ENCODE data around the gene JAK1.
"Not testable (repeated sequence)": the region's sequence is repeated elsewhere in the genome, so short reads cannot be mapped to it uniquely, and the experiment has no call there.

Gene JAK1

GRCh38 chr1:64928325-64928724 is 38.0 kb downstream of the JAK1 start:
- Histone ChIP-seq H3K4me1 (ENCODE audit: control insufficient read depth, insufficient read depth, low read length) (peaks cover 10% of the 10 kb centered on the region), H3K9ac (ENCODE audit: low read depth, low read length) (no peak overlapping the region), H3K27me3 (ENCODE audit: control insufficient read depth, insufficient read depth, low read length) (no peaks in the 10 kb centered on the region), H3K4me3 (ENCODE audit: low read depth, low read length) (no peak overlapping the region), H3K36me3 (ENCODE audit: control insufficient read depth, insufficient read depth, low read length) (no peaks in the 10 kb centered on the region), H3K9me3 (ENCODE audit: control insufficient read depth, insufficient read depth, low read length) (no peaks in the 10 kb centered on the region)

DNA sequence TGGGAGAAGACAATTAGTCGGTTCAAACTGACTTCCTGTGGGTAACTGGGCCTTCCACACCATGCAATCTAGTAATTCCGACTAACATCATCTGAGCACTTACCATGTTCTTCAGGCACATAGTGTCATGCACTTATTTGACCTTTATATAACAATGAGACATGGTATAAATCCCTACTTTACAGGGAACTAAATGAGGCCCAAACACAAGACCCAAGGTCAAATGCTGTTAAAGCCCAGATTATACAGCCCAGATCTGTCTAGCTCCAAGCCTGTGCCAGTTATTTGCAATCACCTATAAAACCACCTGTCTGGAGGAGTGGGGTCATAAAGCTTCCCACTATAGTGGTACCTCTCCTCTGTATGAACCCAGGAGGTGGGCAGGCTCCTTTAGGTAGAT is 40.8 kb downstream of the JAK1 start:
- Histone ChIP-seq H3K9ac (ENCODE audit: low read depth, low read length) (no peak overlapping the region), H3K4me3 (ENCODE audit: low read depth, low read length) (no peak overlapping the region), H3K9me3 (ENCODE audit: control insufficient read depth, insufficient read depth, low read length) (no peaks in the 10 kb centered on the region), H3K27me3 (ENCODE audit: control insufficient read depth, insufficient read depth, low read length) (no peaks in the 10 kb centered on the region), H3K36me3 (ENCODE audit: control insufficient read depth, insufficient read depth, low read length) (no peaks in the 10 kb centered on the region), H3K4me1 (ENCODE audit: control insufficient read depth, insufficient read depth, low read length) (peaks cover 7% of the 10 kb centered on the region)

DNA sequence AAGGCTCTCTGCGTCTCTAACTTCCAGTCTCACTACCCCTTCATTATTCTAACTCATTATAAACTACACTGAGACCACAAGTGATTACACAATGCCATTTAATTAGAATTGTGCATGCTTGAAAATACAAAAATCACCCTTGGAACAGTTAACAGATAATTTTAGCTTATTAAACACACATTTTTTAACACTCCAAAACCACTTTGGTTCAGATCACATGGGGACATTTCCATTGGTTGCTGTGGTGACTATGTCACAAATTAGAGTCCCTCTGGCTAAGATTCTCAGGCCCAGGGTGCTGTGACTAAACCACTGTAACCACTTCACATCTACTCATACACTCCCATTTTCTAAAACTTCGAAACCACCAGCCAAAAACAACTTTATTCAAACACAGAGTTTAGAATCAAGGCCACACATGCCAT is 43.0 kb downstream of the JAK1 start:
- no peaks in the 10 kb centered on the region for H3K9me3 ChIP-seq (ENCODE audit: control insufficient read depth, insufficient read depth, low read length)
- H3K9ac ChIP-seq (ENCODE audit: low read depth, low read length), result no peak overlapping the region
- H3K4me1 ChIP-seq (ENCODE audit: control insufficient read depth, insufficient read depth, low read length), result peaks cover 7% of the 10 kb centered on the region
- H3K4me3 ChIP-seq (ENCODE audit: low read depth, low read length), result no peak overlapping the region
- no peaks in the 10 kb centered on the region for H3K36me3 ChIP-seq (ENCODE audit: control insufficient read depth, insufficient read depth, low read length)
- no peaks in the 10 kb centered on the region for H3K27me3 ChIP-seq (ENCODE audit: control insufficient read depth, insufficient read depth, low read length)

DNA sequence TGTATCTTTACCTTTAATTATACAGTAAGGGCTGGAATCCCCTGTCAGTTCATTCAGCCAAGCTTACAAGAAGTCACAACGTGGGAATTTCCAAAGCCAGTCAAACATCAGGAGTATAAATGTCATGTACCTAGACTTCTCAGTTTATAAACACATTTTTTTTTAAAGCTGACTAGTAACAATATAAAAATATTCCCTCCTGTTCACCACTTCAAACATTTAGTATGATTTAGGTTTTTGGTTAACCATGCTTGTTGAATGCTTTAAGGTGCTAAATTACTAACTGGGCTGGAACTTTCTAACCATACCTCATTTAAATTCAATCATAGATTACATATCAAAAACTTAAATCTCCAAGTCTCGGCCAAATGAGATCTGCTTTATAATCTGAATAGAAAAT is 44.0 kb downstream of the JAK1 start:
- Histone ChIP-seq H3K27me3 (ENCODE audit: control insufficient read depth, insufficient read depth, low read length) (no peaks in the 10 kb centered on the region), H3K36me3 (ENCODE audit: control insufficient read depth, insufficient read depth, low read length) (no peaks in the 10 kb centered on the region), H3K4me3 (ENCODE audit: low read depth, low read length) (no peak overlapping the region), H3K9ac (ENCODE audit: low read depth, low read length) (no peak overlapping the region), H3K9me3 (ENCODE audit: control insufficient read depth, insufficient read depth, low read length) (no peaks in the 10 kb centered on the region), H3K4me1 (ENCODE audit: control insufficient read depth, insufficient read depth, low read length) (peaks cover 7% of the 10 kb centered on the region)

- H3K4me3 ChIP-seq (ENCODE audit: low read depth, low read length), result no peak overlapping the region
- no peak overlapping the region for H3K9ac ChIP-seq (ENCODE audit: low read depth, low read length)
- no peaks in the 10 kb centered on the region for H3K36me3 ChIP-seq (ENCODE audit: control insufficient read depth, insufficient read depth, low read length)
- peaks cover 2% of the 10 kb centered on the region for H3K4me1 ChIP-seq (ENCODE audit: control insufficient read depth, insufficient read depth, low read length)
- H3K9me3 ChIP-seq (ENCODE audit: control insufficient read depth, insufficient read depth, low read length), result no peaks in the 10 kb centered on the region
- no peaks in the 10 kb centered on the region for H3K27me3 ChIP-seq (ENCODE audit: control insufficient read depth, insufficient read depth, low read length)
Measured at GRCh38 chr1:64921771-64922170, 44.6 kb downstream of the JAK1 start.

DNA sequence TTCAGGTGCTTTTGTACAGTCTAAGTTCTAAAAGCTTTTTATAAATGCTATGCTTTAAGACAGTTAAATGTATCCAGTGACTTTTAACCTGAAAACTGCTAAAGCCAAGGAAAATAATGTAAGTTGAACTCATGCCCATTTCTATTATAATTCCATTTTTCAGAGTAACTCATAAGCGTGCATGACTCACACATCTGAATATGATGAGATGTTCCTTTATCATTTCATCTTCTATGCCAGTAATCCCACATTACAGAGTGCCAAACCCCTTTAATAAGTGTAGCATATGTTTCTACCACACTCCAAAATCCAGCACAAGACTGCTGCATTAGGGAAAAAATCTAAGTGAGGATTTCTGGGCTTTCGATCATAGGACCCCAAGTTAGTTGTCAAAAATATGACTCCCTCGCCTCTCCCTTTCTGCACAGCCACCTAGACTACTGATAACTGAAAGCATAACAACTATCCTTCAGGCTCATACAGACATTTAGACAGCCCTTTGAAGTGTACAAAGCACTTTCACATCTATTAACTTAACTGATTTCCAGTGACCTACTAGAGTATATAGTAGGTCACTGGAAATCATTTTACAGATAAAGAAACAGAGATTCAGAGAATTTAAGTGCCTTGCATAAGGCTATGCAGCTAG is 45.3 kb downstream of the JAK1 start:
- Histone ChIP-seq H3K4me3 (ENCODE audit: low read depth, low read length) (no peak overlapping the region), H3K9me3 (ENCODE audit: control insufficient read depth, insufficient read depth, low read length) (no peaks in the 10 kb centered on the region), H3K36me3 (ENCODE audit: control insufficient read depth, insufficient read depth, low read length) (no peaks in the 10 kb centered on the region), H3K27me3 (ENCODE audit: control insufficient read depth, insufficient read depth, low read length) (no peaks in the 10 kb centered on the region), H3K9ac (ENCODE audit: low read depth, low read length) (no peak overlapping the region), H3K4me1 (ENCODE audit: control insufficient read depth, insufficient read depth, low read length) (peaks cover under 1% of the 10 kb centered on the region)

DNA sequence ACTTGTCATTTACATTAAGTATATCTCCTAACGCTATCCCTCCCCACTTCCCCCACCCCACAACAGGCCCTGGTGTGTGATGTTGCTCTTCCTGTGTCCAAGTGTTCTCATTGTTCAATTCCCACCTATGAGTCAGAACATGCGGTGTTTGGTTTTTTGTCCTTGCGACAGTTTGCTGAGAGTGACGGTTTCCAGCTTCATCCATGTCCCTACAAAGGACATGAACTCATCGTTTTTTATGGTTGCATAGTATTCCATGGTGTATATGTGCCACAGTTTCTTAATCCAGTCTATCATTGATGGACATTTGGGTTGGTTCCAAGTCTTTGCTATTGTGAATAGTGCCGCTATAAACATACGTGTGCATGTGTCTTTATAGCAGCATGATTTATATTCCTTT is 47.2 kb downstream of the JAK1 start:
- not testable (repeated sequence) for H3K4me1 ChIP-seq (ENCODE audit: control insufficient read depth, insufficient read depth, low read length); H3K4me3 ChIP-seq (ENCODE audit: low read depth, low read length); H3K27me3 ChIP-seq (ENCODE audit: control insufficient read depth, insufficient read depth, low read length); H3K9me3 ChIP-seq (ENCODE audit: control insufficient read depth, insufficient read depth, low read length); H3K36me3 ChIP-seq (ENCODE audit: control insufficient read depth, insufficient read depth, low read length); H3K9ac ChIP-seq (ENCODE audit: low read depth, low read length)

DNA sequence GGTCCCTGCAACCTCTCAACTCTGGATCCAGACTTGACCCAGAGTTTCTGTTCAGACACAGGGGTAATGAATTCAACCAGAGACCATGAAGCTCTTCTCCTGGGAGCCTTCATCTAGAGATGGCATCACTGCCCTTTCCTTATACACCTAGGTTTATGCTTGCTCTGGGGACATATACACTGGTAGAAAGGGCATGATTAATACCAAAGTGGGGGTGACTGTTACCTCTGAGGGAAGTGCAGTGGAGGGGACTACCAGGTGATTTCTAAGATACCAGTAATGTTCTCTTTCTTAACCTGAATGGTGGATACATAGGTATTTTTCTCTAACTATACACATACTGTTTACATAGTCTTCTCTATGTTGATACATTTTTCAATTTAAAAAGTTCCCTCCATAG is 48.4 kb downstream of the JAK1 start:
- Histone ChIP-seq H3K36me3 (ENCODE audit: control insufficient read depth, insufficient read depth, low read length) (no peaks in the 10 kb centered on the region), H3K27me3 (ENCODE audit: control insufficient read depth, insufficient read depth, low read length) (no peaks in the 10 kb centered on the region), H3K4me1 (ENCODE audit: control insufficient read depth, insufficient read depth, low read length) (peaks cover 4% of the 10 kb centered on the region), H3K9me3 (ENCODE audit: control insufficient read depth, insufficient read depth, low read length) (no peaks in the 10 kb centered on the region), H3K9ac (ENCODE audit: low read depth, low read length) (no peak overlapping the region), H3K4me3 (ENCODE audit: low read depth, low read length) (no peak overlapping the region)

- no peaks in the 10 kb centered on the region for H3K9me3 ChIP-seq (ENCODE audit: control insufficient read depth, insufficient read depth, low read length)
- no peak overlapping the region for H3K4me3 ChIP-seq (ENCODE audit: low read depth, low read length)
- no peak overlapping the region for H3K9ac ChIP-seq (ENCODE audit: low read depth, low read length)
- no peaks in the 10 kb centered on the region for H3K36me3 ChIP-seq (ENCODE audit: control insufficient read depth, insufficient read depth, low read length)
- no peaks in the 10 kb centered on the region for H3K27me3 ChIP-seq (ENCODE audit: control insufficient read depth, insufficient read depth, low read length)
- H3K4me1 ChIP-seq (ENCODE audit: control insufficient read depth, insufficient read depth, low read length), result peaks cover 4% of the 10 kb centered on the region
Measured at GRCh38 chr1:64917328-64917861, 49.0 kb downstream of the JAK1 start.

- Histone ChIP-seq H3K4me3 (ENCODE audit: low read depth, low read length) (no peak overlapping the region), H3K36me3 (ENCODE audit: control insufficient read depth, insufficient read depth, low read length) (no peaks in the 10 kb centered on the region), H3K4me1 (ENCODE audit: control insufficient read depth, insufficient read depth, low read length) (peaks cover 4% of the 10 kb centered on the region), H3K9me3 (ENCODE audit: control insufficient read depth, insufficient read depth, low read length) (no peaks in the 10 kb centered on the region), H3K27me3 (ENCODE audit: control insufficient read depth, insufficient read depth, low read length) (no peaks in the 10 kb centered on the region), H3K9ac (ENCODE audit: low read depth, low read length) (no peak overlapping the region)
Measured at GRCh38 chr1:64915381-64916274, 50.7 kb downstream of the JAK1 start.

DNA sequence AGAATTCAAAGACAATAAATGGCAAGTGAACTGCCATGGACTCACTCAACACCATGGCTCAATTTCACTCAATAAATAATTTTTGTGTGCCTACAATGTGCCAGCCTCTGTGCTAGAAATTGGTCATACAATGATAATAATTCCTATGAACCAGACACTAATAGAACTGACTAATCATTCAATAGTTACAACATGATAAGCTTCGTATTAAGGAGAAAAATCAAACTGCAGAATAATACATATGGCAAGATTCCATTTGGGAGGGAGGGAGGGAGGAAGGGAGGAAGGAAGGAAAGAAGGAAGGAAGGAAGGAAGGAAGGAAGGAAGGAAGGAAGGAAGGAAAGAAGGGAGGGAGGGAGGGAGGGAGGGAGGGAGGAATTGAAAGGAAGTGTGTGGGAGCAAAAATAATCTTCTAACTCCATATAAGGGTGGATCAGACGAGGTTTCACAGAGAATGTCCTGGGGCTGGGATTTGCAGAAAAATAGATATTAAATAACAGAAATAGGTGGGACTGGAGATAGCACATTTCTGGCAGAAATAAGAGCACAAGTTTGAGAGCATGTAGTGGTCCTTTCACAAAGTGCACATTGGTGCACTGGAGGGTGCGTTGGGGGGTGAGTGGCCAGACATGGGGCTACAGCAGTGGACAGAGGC is 52.9 kb downstream of the JAK1 start:
- no peak overlapping the region for H3K4me3 ChIP-seq (ENCODE audit: low read depth, low read length)
- peaks cover 4% of the 10 kb centered on the region for H3K4me1 ChIP-seq (ENCODE audit: control insufficient read depth, insufficient read depth, low read length)
- no peaks in the 10 kb centered on the region for H3K27me3 ChIP-seq (ENCODE audit: control insufficient read depth, insufficient read depth, low read length)
- no peak overlapping the region for H3K9ac ChIP-seq (ENCODE audit: low read depth, low read length)
- no peaks in the 10 kb centered on the region for H3K9me3 ChIP-seq (ENCODE audit: control insufficient read depth, insufficient read depth, low read length)
- H3K36me3 ChIP-seq (ENCODE audit: control insufficient read depth, insufficient read depth, low read length), result no peaks in the 10 kb centered on the region

All from iPS-15b (cell line).